ENCODE data around the gene NPTX1.

The NPTX1 gene

DNA sequence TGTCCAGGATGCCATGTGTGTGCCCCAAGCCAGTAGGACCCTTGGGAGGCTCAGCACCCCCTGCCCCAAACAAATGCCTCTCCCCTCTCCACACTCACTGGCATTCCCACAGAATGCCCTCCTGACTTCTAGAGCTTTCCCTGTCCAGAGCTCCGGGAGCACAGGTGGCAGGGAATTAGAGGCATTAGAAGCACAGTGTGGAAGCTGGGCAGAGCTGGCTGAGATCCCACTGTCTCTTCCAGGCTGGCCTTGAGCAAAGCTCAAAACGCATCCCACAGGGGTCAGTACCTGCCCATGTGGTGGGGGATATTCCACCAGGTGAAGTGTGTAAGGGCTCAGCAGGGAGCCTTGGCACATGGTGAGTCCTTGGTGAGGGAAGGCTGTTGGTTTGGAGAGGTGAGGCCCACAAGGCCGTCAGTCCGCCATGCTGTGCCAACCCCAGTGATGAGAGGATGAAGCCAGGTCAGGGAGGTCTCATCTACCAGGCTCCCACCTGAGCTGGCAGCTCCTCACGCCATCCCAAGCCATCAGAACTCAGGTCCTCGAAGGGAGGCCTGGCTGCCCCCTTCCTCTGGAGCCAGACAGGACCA is 43.4 kb downstream of the NPTX1 start:
- Histone ChIP-seq H3K4ac (ENCODE audit: low read depth in 1 of 2, low read length in 2 of 2) (no peak overlapping the region), H2BK5ac (ENCODE audit: low read depth, low read length, poor library complexity, severe bottlenecking) (no peak overlapping the region), H3K27ac (ENCODE audit: low read length, poor library complexity, severe bottlenecking) (no peak overlapping the region), H3K4me2 (ENCODE audit: low read length, poor library complexity, severe bottlenecking) (no peak overlapping the region), H3K9me3 (ENCODE audit: control insufficient read depth, low read length) (no peaks in the 10 kb centered on the region), H3K27me3 (ENCODE audit: control insufficient read depth in 1 of 2, insufficient read depth in 1 of 2, low read length in 2 of 2) (peaks cover 0 to 16% of the 10 kb centered on the region in 2 experiments), H3K4me1 (ENCODE audit: control insufficient read depth, insufficient read depth, low read depth, low read length) (no peaks in the 10 kb centered on the region), H3K9ac (ENCODE audit: low read length) (no peak overlapping the region), H3K4me3 (ENCODE audit: insufficient read depth in 1 of 2, low read depth in 1 of 2, low read length in 2 of 2) (no peak overlapping the region), H3K23ac (ENCODE audit: low read length in 2 of 2) (no peak overlapping the region), H3K36me3 (ENCODE audit: control insufficient read depth in 1 of 2, insufficient read depth in 2 of 2, low read depth in 1 of 2, low read length in 2 of 2) (peaks cover 5 to 12% of the 10 kb centered on the region in 2 experiments), H2BK12ac (ENCODE audit: low read length in 2 of 2) (no peak overlapping the region), H4K8ac (ENCODE audit: low read length) (no peak overlapping the region), H2AK5ac (ENCODE audit: low read length, severe bottlenecking) (no peak overlapping the region), H4K91ac (ENCODE audit: low read length) (no peak overlapping the region), H2BK15ac (ENCODE audit: low read depth, poor library complexity, severe bottlenecking) (no peak overlapping the region), H2BK120ac (ENCODE audit: low read depth, low read length) (no peak overlapping the region), H3K79me1 (replicated peaks; ENCODE audit: low read length, poor library complexity, severe bottlenecking) (no peaks in the 10 kb centered on the region), H3K18ac (ENCODE audit: low read depth in 1 of 2, low read length in 2 of 2) (no peak overlapping the region), H3K14ac (ENCODE audit: low read length in 2 of 2) (no peak overlapping the region), H2AFZ (ENCODE audit: low read depth, low read length) (no peak overlapping the region)
- no peak for DNase-seq
- 85% methylated on average over 6 of the region's 6 CpGs for WGBS

DNA sequence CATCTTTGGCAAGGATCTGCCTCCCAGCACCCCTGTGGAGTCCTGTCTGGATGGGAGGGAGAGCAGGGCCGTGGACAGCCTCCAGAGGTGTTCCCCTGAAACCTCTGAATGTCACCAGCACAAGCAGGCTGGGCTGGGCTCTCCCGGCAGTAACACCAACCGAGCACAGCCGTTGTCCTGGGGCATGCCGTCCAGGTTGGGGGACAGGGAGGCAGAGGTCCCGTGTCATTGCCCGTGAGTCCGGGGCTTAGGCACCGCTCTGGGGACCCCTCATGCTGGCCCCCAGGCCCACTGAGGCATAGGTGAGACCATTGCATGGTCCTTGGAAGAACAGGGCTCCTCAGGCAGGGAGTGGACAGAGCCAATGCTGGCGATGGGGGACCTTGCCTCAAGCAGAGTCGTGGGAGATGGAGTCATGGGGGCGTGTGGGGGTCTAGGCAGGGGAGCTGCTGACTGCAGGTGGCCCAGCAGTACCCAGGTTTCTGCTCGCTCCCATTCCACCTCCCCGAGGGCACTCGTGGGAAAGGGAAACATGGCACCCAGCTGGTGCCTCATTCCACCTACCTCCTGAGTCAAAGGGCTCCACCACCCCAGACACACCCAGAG is 44.0 kb downstream of the NPTX1 start:
- WGBS: 77% methylated on average over 15 of the region's 15 CpGs
- H4K91ac ChIP-seq (ENCODE audit: low read length): no peak overlapping the region
- H3K36me3 ChIP-seq (ENCODE audit: control insufficient read depth in 1 of 2, insufficient read depth in 2 of 2, low read depth in 1 of 2, low read length in 2 of 2): peaks cover 10 to 17% of the 10 kb centered on the region in 2 experiments

DNA sequence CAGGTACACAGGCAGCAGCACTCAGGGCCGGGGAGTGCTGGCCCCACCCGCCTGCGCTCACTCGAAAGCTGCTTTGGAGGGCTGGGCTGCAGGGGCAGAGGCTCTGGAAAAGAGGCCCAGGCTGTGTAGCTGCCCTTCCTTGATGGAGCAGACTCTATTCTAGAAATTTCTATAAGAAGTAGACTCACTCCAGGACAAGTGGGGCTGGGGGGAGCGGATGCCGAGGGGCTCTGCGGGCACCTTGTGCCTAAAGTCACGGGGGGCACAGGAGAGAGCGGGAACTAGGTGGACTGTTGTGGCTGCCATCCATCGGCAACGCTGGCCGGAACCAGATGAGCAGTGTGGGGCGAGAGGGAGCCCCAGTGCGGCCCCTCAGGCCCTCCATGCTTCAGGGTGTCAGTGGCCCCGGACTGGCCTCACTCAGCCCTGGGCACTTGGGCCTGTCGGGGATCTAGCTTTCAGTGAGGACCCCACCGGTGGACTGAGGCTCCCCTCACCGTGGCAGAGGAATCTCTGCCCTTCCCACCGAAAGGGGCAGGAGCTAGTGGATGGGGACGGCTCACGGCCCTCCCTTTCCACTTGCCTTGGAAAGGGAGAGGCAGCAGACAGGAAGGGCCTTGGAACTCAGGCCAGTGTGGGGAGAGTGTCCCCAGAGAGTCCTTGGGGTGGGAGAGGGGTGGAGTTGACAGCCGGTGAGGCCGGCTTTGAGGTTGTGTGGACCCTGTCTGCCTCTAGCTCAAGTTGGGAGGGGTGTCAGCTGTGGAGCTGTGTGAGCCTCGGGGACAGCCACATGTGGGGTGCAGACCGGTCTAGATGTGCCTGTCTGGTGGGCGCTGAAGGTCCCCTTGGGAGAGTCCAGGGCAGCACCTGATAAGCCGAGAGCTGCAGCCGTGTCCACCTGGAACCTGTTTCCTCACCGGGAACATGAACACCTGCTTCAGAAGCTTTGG is 44.9 kb downstream of the NPTX1 start:
- Histone ChIP-seq H3K9ac (ENCODE audit: low read length) (no peak overlapping the region), H3K14ac (ENCODE audit: low read length in 2 of 2) (no peak overlapping the region), H2BK120ac (ENCODE audit: low read depth, low read length) (no peak overlapping the region), H3K27me3 (ENCODE audit: control insufficient read depth in 1 of 2, insufficient read depth in 1 of 2, low read length in 2 of 2) (peaks cover 0 to 7% of the 10 kb centered on the region in 2 experiments), H2AFZ (ENCODE audit: low read depth, low read length) (no peak overlapping the region), H4K8ac (ENCODE audit: low read length) (no peak overlapping the region), H3K18ac (ENCODE audit: low read depth in 1 of 2, low read length in 2 of 2) (no peak overlapping the region), H2AK5ac (ENCODE audit: low read length, severe bottlenecking) (no peak overlapping the region), H2BK15ac (ENCODE audit: low read depth, poor library complexity, severe bottlenecking) (no peak overlapping the region), H3K4me2 (ENCODE audit: low read length, poor library complexity, severe bottlenecking) (no peak overlapping the region), H2BK5ac (ENCODE audit: low read depth, low read length, poor library complexity, severe bottlenecking) (no peak overlapping the region), H4K91ac (ENCODE audit: low read length) (no peak overlapping the region), H3K4me3 (ENCODE audit: insufficient read depth in 1 of 2, low read depth in 1 of 2, low read length in 2 of 2) (no peak overlapping the region), H2BK12ac (ENCODE audit: low read length in 2 of 2) (no peak overlapping the region), H3K27ac (ENCODE audit: low read length, poor library complexity, severe bottlenecking) (no peak overlapping the region), H3K36me3 (ENCODE audit: control insufficient read depth in 1 of 2, insufficient read depth in 2 of 2, low read depth in 1 of 2, low read length in 2 of 2) (peaks cover 10 to 17% of the 10 kb centered on the region in 2 experiments), H3K79me1 (replicated peaks; ENCODE audit: low read length, poor library complexity, severe bottlenecking) (no peaks in the 10 kb centered on the region), H3K9me3 (ENCODE audit: control insufficient read depth, low read length) (no peaks in the 10 kb centered on the region), H3K4me1 (ENCODE audit: control insufficient read depth, insufficient read depth, low read depth, low read length) (peaks cover 2% of the 10 kb centered on the region), H3K23ac (ENCODE audit: low read length in 2 of 2) (no peak overlapping the region), H3K4ac (ENCODE audit: low read depth in 1 of 2, low read length in 2 of 2) (no peak overlapping the region)
- no peak for DNase-seq
- 87% methylated on average over 29 of the region's 29 CpGs for WGBS

More for the DNA sequence above, 44.0 kb downstream of the NPTX1 start:
- Histone ChIP-seq H2BK12ac (ENCODE audit: low read length in 2 of 2) (no peak overlapping the region), H2AFZ (ENCODE audit: low read depth, low read length) (no peak overlapping the region), H3K4me2 (ENCODE audit: low read length, poor library complexity, severe bottlenecking) (no peak overlapping the region), H3K9ac (ENCODE audit: low read length) (no peak overlapping the region), H3K79me1 (replicated peaks; ENCODE audit: low read length, poor library complexity, severe bottlenecking) (no peaks in the 10 kb centered on the region), H3K23ac (ENCODE audit: low read length in 2 of 2) (no peak overlapping the region), H3K14ac (ENCODE audit: low read length in 2 of 2) (no peak overlapping the region), H3K9me3 (ENCODE audit: control insufficient read depth, low read length) (no peaks in the 10 kb centered on the region), H2BK5ac (ENCODE audit: low read depth, low read length, poor library complexity, severe bottlenecking) (no peak overlapping the region), H3K4ac (ENCODE audit: low read depth in 1 of 2, low read length in 2 of 2) (no peak overlapping the region), H4K8ac (ENCODE audit: low read length) (no peak overlapping the region), H2BK120ac (ENCODE audit: low read depth, low read length) (no peak overlapping the region), H3K27ac (ENCODE audit: low read length, poor library complexity, severe bottlenecking) (no peak overlapping the region), H3K27me3 (ENCODE audit: control insufficient read depth in 1 of 2, insufficient read depth in 1 of 2, low read length in 2 of 2) (peaks cover 0 to 13% of the 10 kb centered on the region in 2 experiments), H2BK15ac (ENCODE audit: low read depth, poor library complexity, severe bottlenecking) (no peak overlapping the region), H2AK5ac (ENCODE audit: low read length, severe bottlenecking) (no peak overlapping the region), H3K18ac (ENCODE audit: low read depth in 1 of 2, low read length in 2 of 2) (no peak overlapping the region), H3K4me3 (ENCODE audit: insufficient read depth in 1 of 2, low read depth in 1 of 2, low read length in 2 of 2) (no peak overlapping the region), H3K4me1 (ENCODE audit: control insufficient read depth, insufficient read depth, low read depth, low read length) (no peaks in the 10 kb centered on the region)
- no peak for DNase-seq

Data from mesenchymal stem cell (in vitro differentiated cells and primary cell).